Measurements from ENCODE around the gene PON2.
"Not testable (repeated sequence)": the region's sequence is repeated elsewhere in the genome, so short reads cannot be mapped to it uniquely, and the experiment has no call there.

Gene PON2

DNA sequence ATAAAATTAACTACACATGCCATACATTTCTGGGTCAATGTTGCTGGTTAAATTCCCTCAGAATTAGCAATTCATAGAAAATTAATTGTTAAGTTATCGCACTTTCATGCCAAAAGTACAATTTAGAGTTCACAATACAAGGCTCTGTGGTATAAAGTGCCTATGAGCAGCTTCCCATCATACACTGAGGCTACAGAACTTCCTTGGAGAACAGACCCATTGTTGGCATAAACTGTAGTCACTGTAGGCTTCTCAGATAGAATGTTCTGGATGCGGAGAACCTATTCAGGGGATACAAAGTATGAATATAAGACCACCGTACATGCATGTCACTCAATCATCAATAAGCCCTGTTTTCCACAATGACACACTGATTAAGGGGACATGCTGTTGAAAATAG lies 29.6 kb downstream of the PON2 start:
- no peak for DNase-seq (ENCODE audit: low read depth in 2 of 2)

DNA sequence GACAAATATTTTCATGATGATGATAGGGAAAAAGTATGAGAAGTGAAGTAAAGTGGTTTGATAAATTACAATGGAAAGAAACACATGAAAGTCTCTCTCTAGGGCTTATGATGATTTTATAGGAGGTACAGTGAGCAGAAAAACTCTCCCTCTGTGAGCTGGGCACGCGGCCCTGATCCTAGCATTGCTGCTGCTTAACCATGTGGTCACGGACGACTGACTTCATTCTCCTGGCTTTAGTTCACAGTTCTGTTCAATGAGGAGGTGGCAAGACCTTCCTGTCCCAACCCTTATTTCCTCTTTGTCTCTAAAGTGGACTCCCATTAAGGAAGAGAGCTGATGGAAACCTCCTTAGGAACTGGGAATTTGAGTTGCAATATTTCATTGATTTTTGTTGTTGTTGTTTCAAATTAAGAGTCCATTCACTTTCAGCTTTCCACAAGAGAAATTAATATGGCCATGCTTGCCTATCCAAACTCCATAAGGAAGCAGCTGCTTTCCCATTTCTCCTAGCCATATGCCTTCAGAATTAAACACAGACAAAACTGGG lies 30.4 kb downstream of the PON2 start:
- DNase-seq (ENCODE audit: low read depth in 2 of 2): no peak

DNA sequence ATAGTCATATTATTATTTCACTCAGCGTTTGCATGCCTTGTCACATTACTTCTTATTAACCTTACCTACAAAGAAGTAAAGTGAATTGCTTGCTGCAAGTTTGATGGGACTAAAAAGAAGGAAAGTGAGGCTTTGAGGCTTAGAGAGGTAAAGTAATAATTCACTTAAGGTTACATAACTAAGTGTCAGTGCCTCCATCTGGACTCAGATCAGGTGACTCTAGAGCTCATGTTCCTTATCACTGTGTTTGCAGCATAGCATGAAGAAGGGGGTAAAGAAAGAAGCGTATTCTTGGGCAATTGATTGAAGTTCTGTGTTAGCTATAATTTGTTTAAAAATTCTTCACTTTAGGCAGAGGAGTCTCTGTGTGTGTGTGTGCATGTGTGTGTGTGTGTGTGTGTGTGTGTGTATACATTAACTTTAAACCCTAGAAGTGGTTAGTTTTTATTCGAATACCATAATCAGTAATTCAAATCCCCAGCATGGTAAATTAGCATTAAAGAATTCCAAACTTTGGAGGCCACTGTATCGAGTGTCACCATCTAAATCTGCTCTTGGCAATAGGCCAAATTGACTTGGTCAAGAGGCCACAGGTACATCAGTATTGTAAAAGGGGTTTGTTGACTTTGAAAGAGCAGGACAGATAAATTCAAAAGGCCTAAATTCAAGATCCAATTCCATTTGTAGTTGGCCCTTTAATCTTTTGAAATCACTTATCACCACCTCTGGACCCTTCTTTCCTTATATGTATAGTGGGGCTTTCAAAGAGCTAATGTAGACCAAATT lies 36.5 kb downstream of the PON2 start:
- DNase-seq (ENCODE audit: low read depth in 2 of 2): no peak

DNA sequence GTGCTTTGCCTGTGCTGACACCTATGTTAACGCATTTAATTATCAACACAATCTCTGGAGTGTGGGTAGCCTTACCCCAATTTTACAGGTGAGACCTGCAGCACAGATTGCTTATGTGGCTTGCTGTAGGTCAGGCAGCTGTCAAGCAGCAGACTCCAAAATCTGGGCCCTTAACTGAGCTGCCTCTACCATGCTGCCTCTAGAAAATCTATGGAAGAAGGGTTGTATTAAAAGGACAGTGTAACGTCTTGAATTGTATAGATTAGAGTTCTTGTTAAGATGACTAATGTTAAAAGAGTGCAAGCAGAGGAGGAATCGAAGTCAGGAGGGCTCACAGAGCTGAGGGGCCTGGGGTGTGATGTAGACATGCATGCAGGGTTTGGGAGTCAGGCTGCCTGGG lies 37.4 kb downstream of the PON2 start:
- DNase-seq (ENCODE audit: low read depth in 2 of 2): no peak

DNA sequence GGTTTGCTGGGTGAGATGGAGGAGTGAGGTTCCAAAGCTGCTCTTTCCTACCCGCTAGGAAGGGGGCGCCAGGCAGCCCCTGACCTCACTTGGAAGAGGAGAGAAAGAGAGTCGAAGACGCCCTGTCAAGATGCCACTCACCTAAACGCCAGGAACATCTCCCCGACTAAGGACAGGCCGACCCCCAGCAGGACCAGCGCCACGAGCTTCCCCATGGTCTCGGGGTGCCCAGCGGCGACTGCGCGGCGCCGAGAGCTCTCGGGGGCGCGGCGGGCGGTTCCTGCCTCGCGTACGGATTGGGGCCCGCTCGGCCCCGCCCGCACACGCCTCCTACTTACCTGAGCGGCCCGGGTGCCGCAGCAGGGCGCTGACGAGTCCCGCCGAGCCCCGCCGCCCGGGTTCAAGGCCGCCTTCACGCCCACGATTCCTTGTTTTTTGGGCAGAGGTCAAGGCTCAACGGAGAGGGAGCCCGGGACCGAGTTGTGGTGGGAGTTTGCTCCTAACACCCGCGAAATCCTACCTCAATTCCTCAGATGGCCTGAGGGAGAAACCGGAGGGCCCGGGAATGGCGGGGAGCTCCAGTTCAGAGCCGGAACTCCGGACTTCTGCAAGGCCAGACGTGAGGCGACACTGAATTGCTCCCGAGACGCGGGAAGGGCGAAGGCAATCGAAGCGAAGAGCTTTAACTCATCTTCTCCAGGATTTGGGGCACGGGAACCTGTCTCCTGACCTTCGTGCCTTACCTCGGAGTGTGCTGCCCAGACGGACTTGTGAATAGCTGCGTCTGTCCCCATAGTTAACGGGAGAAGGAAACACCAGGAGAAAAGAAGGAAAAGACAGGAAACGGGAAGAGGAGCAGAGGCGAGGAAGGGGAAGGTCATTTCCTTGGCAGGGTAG lies 38.4 kb downstream of the PON2 start, which contains the start of gene PON3:
Gene PON3, minus strand, starts transcription at position 240 of the 897 bp plus-strand sequence. Its CDS starts 25 bp downstream, at position 215.
- no peak for DNase-seq (ENCODE audit: low read depth in 2 of 2)

DNA sequence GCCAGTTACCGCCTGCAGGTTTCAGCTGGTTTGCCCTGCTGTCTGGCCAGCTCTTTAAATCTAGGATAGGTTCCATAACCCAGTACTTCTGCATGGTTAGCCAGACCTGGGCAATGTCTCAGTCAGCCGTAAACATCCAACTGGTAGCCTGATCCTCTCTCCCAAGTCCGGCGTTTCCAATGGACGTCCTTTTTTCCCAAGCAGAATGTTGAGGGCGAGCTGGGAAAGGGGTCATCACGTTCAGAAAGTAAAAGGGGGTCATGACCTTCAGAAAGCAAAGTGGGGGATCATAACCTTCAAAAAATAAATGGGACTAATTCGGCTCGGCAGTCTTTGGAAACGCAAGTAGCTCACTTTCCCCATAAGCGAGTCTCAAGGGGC lies 39.1 kb downstream of the PON2 start:
- no peak for DNase-seq (ENCODE audit: low read depth in 2 of 2)

DNA sequence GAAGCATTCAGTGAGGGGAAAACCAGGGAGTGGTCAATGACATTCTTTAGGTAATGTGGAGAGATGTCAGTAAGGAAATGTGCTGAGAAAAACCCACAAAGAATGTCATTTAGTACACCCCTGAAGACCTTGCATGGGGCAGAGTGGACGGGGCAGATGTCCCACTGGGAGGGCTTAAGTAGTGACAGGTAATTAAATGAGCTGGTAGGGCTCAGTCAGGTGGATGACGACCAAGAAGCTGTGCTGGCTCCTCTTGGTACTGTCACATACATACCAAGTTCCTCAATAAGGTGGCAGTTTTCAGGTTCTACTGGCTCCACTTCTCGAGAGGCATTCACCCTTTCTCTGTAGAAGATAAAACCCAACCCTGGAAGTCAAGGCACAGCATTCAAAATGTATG lies 40.5 kb downstream of the PON2 start:
- no peak for DNase-seq (ENCODE audit: low read depth in 2 of 2)

DNA sequence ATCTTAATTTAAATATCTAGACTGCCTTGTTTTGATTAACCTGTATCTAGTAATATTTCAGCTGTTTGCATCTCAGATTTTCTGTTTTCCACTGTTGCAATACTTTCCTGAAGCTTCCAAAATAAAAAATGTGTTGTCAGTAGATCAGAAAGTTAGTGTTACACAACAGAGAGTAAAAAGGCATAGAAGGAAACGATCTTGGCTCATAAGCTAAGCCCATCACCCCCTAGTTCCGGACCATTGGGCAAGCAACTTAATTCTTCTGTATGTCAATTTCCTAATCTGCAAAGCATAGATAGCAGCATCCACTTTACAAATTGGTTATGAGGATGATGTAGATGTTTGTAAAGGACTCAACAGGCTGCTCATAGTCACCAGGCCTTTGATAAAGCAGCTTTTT lies 43.1 kb downstream of the PON2 start:
- DNase-seq (ENCODE audit: low read depth in 2 of 2): no peak

DNA sequence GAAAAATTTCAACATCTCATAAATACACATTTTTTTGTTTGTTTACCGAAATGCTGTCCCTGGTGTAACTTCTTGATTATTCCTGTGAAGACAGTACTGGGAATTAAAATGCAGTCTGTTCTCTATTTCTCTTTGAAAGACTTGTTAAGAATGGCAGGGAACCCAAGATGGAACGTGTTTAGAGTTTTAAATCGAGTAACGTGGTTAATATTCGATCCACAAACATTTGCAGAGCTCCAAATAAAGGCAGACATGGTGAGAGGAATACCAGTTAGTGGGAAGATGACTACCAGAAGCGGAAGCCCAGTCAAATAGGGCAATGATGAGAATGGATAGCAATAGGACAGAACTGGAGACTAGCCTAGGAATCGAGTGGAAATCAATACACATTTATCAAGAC lies 45.3 kb downstream of the PON2 start:
- no peak for DNase-seq (ENCODE audit: low read depth in 2 of 2)

DNA sequence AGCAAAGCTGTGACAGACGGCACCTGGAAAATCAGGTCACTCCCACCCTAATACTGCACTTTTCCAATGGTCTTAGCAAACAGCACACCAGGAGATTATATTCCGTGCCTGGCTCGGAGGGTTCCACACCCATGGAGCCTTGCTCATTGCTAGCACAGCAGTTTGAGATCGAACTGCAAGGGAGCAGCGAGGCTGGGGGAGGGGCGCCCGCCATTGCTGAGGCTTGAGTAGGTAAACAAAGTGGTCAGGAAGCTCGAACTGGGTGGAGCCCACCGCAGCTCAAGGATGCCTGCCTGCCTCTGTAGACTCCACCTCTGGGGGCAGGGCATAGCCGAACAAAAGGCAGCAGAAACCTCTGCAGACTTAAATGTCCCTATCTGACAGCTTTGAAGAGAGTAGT lies 55.4 kb downstream of the PON2 start:
- not testable (repeated sequence) for DNase-seq (ENCODE audit: low read depth in 2 of 2)

DNA sequence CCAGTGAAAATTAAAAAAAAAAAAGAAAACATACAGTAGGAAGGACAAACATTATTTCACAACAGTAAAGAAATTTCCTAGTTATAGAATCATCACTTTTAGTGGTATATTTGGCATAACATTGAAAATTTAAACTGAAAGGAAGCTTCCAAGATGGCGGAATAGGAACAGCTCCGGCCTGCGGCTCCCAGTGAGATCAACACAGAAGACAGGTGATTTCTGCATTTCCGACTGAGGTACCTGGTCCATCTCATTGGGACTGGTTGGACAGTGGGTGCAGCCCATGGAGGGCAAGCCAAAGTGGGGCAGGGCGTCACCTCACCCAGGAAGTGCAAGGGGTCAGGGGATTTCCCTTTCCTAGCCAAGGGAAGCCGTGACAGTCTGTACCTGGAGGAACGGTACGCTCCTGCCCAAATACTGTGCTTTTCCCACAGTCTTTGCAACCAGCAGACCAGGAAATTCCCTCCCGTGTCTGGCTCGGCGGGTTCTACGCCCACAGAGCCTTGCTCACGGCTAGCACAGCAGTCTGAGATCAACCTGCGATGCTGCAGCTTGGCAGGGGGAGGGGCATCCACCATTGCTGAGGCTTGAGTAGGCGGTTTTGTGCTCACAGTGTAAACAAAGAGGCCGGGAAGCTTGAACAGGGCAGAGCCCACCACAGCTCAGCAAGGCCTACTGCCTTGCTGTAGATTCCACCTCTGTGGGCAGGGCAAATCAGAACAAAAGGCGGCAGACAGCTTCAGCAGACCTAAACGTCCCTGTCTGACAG lies 58.0 kb downstream of the PON2 start:
- no peak for DNase-seq (ENCODE audit: low read depth in 2 of 2)

DNA sequence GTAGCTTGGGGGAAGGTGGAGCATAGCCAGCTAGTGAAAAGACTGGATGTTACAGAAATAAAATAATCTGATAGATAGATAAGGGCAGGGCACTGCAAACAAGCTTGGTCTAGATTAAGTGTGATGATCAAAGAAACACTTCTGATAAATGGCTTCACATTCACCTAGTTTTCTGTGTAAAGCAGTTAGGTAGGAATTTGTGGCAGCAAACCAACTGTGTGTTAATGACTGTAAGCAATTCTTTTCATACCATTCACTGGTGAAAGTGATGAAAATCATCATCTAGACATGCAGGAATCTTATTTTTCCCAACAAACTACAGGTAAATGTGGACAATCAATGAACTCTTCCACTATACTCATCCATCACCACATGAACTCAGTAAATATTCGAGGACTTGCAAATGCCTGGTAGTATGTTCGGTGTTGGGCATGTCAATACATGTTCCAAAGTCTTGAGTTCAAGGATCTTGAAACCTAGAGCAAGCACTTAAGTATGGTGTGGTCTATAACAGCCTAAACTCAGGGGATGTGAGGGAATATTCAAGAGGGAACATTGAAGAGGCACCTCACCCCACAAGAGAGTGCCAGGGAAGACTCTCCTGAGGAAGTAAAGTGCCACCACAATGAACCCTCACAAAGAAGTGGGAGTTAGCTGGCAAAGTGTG lies 59.1 kb downstream of the PON2 start:
- no peak for DNase-seq (ENCODE audit: low read depth in 2 of 2)

DNA sequence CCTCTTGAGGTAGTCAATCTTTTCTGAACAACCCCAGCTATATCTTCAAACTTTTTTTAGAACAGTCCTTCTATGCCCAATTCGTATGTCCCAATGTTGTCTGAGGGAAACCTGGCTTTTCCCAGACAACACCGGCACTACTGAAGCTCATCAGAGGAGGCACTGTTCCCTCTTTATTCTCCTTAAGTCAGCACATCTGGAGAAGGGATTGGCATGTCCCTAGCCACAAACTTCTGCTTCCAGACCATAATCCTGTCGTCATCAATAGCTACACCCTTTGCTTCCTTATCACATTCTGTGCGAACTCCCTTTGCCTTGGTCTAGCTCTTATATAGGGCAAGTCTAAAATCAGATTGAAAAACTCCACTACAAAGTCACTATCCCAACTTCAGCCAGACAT lies 61.5 kb downstream of the PON2 start:
- no peak for DNase-seq (ENCODE audit: low read depth in 2 of 2)

DNA sequence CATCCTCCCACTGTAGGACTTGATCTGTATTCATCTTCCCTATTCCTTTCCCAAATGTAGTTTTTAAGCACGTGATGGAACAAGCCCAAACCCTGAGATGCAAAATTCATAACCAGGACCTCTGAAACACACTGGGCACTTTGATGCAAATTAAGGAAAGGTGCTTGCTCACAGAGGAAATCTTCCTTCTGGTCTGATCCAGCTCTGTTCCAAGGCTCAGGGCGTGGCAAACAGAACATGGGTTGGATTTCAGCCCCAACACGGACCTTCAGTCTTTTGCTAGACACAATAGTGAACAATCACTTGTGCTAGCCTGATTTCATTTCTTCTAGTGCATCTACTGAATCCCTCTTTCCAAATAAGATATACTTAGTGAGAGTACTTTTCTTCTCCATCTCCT lies 66.6 kb downstream of the PON2 start:
- DNase-seq (ENCODE audit: low read depth in 2 of 2): no peak

DNA sequence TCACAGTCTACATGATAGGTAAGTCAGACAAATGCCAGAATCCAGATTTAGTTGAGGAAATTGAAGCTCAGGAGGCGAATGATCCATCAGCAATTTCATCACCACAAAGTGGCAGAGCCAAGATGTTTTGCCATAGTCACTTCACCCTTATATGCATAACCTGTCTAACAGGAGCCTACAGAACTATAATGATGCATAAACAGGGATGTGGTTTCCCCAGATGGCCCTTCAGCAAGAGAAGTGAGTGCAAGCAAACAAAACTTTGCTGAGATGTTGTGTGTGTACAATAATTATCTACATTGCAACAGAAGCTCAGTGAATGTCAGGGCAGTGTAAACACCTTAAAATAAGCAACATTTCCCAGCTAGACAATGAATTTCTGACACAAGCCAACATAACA lies 67.2 kb downstream of the PON2 start:
- no peak for DNase-seq (ENCODE audit: low read depth in 2 of 2)

DNA sequence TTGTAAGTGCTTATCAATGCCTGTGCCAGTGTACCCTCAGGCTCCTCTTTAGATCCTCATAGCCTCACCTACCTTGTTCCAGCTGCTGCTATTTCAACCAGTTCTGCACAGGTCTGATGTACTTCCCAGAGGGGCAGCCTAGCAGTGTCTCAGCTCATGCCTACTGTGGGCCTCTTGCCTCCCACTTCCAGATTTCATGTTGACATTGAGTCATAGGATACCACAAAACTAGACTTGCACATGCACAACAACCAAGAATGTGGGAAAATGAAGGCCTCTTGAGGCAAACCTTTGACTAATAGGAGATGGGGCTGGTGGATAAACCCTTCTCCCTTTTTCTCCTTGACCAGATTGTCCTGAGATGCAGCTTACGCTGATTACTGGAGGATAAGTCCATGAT lies 69.7 kb downstream of the PON2 start:
- DNase-seq (ENCODE audit: low read depth in 2 of 2): no peak

DNA sequence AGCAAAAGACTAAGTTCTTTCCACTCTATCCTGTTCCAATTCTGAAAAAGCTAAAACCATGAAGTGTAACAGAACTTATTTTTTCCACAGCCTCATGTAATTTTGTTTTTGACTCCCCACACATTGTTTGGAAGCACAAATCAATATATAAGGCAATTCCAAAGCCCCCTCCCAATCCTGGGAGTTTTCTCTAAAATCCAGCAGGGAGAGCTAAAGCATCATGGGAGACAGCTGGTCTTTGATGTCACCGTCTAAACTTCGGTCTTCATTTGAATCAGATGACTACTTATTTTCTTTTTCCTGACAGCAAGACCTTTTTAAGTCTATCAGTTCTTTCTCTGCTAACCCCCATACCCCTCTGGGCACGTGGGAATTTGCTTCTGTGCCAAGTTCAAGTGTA lies 77.2 kb downstream of the PON2 start:
- no peak for DNase-seq (ENCODE audit: low read depth in 2 of 2)

Data from stimulated activated CD4-positive, alpha-beta T cell treated with anti-CD3 and anti-CD28 coated beads, Interleukin-1b, Interleukin-23, amount 100 ng/mL, for 1 hour (primary cell).